Fibroblast of villous mesenchyme (primary cell): ENCODE results near the gene SSH2. TPM values are rescaled to one million over a fixed set of nuclear protein-coding genes. Genes with fewer than 3 reads are reported as not detected.

Experiments used
- DNase-seq: peaks from one replicate; pipeline ENCODE4 v3.0.0-alpha.2; 2010; ENCODE audit warnings: low read depth
- H3K4me3 ChIP-seq: 2 replicates; pipeline ENCODE4 v1.5.1; 2011; ENCODE audit warnings: low read depth, mild to moderate bottlenecking, low read length
- total RNA-seq: library from RNA; depleted of rRNA; stranded (reverse); fragments of >200 nt; gene quantifications from 2 replicates; pipeline ENCODE4 v1.2.3, GENCODE V29; 2012
- TF ChIP-seq, protein P1 (sequence below): IDR thresholded peaks from 2 replicates; pipeline ENCODE4 v1.5.1; 2012; ENCODE audit warnings: low read depth, mild to moderate bottlenecking, low read length; ENCODE audit not compliant: insufficient read depth

The SSH2 gene
- total RNA-seq, 1 donor: 19.0 TPM

DNA sequence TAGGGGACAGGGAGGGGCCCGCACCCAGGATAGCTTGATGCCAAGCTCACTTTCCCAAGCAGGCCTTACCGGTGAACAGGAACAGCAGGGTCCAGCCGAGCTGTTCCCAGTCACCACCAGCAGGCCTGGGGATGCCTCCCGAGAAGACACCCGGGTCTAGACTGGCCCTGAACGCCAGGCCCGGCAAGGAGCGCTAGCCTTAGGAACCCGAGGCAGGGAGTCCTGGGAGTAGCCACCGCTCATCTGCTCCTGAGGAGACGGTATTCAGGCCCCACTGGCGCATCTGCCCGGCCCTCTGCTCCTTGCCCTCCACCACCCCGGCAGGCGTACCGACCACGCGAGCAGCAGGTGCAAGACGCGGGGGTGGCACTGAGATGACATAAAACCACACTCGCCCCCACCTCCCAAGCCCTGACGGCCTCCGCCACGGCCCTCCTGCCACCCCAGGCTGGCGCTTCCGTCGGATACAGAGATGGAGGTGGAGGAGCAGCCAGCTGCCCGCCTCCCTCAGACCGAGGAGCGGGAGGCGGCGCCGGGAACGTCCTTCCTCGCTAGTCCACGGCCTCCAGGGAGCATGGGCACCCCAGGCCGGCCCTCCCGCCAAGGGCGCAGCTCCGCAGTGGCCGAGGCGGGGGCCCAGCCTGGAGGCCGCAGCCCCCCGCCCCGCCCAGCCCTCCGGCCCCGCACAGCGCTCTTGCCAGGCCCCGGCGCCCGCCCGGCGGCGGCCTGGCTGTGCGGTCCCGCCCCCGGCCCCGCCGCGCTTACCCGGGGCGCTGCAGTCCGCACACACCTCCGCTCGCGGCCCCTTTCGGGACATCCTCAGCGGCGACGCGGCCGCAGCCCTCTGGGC, 341.2 kb downstream of the SSH2 start:
- DNase-seq: no peak
- H3K4me3 ChIP-seq: peak overlapping the region; percentile 83
- TF ChIP-seq, protein P1, sequence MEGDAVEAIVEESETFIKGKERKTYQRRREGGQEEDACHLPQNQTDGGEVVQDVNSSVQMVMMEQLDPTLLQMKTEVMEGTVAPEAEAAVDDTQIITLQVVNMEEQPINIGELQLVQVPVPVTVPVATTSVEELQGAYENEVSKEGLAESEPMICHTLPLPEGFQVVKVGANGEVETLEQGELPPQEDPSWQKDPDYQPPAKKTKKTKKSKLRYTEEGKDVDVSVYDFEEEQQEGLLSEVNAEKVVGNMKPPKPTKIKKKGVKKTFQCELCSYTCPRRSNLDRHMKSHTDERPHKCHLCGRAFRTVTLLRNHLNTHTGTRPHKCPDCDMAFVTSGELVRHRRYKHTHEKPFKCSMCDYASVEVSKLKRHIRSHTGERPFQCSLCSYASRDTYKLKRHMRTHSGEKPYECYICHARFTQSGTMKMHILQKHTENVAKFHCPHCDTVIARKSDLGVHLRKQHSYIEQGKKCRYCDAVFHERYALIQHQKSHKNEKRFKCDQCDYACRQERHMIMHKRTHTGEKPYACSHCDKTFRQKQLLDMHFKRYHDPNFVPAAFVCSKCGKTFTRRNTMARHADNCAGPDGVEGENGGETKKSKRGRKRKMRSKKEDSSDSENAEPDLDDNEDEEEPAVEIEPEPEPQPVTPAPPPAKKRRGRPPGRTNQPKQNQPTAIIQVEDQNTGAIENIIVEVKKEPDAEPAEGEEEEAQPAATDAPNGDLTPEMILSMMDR: no peak

DNA sequence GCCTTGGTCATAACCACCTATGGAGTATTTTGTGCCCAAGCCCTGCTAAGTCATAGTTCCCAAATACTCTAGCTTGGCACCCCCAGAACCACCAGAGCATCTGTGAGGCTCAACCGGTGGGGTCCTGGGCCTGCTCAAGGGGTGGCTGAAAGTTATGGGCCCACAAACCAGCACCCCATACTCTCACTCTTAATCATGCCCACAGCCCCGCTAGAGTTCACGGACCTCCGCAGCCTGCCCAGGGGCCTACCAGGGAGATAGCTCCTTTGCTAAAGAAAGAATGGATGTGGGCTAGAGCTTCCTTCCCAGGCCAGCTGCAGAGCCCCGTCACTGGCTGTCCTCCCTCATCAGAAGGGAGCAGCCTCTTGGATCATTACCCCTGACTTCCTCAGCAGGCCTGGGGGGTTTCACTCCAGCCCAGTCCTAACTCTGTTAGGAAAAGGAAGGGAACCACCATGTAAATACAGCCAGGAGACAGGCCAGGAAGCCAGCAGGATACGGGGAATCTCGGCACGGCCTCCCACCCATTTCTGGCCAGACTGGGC, 341.9 kb downstream of the SSH2 start:
- DNase-seq: no peak
- H3K4me3 ChIP-seq: peak overlapping the region; percentile 83
- TF ChIP-seq, protein P1: no peak

DNA sequence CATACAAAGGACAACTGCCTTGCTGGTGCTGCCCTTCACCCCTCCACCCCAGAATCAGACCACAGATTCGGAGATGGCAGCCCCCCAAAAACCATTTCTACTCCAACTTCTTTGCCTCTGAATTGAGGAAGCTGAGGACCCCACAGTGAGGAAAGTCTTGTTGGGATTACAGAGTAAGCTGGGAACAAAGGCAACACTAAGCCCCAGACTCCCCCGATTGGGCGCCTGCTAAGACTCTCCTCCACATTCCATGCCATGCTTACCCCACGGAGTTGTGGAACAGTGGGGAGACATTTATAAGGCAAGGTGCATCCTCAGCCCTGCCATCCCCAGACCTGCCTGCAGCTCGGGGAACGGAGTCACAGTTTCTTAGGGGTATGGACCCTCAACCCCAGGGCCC, 342.4 kb downstream of the SSH2 start:
- no peak for DNase-seq
- peak overlapping the region; percentile 83 for H3K4me3 ChIP-seq
- TF ChIP-seq, protein P1: no peak

DNA sequence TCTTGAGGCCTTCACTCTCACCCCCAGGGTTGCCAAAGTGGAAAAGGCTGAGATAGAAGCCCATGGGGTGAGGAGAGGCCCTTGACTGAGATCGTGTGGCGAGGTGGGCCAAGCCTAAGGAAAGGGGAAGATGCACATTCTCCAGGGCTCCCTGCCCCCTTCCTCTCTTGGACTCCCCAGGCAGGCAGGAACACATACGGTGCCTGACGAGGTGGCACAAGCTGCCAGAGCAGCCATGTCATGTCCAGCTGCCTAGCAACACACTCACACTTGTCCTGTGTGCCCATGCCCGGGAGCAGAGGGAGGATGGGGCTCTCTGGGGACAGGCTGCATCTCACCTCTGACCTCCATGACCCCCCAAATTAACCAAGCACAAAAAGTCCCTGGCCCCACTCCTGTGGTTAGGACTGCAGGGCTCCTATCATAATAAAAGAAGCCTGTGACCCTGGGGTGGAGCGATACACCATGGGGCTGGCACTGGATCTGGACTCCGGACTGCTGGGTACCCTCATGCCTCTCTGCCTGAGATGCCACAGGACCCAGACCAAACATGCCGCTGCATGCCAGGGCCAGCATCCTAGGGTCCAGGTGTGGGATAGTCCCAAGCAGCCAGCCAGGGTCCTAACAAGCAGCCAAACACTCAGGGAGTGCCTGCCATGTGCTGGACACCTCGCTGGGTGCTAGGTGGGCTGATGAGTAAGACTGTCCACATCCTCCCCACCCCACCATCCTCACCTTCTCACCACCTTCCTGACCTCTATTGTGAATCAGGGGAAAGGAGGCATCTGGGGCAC, 343.2 kb downstream of the SSH2 start:
- no peak for DNase-seq
- no peak overlapping the region for H3K4me3 ChIP-seq
- TF ChIP-seq, protein P1: no peak

DNA sequence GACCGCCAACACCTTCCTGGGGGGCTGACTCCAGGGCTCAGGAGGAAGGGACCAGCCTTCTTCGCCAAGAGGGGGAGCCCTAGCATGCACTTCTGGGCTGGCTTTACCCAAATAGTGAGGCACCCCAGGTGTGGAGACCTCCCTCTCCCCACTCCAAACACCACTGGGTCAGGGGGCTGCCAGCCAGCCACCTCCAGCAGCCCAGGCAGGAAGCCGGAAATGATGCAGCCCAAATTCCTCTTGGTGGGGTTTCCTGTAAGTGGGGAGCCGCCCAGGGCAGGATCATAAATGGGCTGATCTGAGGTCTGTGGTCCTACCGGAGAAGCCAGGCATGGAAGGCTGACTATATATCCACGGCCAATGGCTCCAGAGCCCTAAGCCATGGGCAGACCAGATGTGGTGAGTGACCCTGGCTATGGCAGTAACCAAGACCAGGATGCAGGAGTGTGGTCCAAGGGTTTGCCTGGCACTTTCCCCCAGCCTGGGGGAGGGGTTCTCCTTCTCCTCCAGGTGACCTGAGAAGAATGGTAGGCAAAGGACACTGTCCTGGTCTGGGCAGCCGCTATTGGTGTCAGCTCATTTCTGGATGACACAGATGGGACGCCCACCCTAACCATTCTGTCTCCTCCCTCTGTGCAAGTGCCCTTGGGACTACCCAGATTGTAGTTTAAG, 344.8 kb downstream of the SSH2 start:
- TF ChIP-seq, protein P1: peak; percentile 28
- DNase-seq: no peak
- no peak overlapping the region for H3K4me3 ChIP-seq

DNA sequence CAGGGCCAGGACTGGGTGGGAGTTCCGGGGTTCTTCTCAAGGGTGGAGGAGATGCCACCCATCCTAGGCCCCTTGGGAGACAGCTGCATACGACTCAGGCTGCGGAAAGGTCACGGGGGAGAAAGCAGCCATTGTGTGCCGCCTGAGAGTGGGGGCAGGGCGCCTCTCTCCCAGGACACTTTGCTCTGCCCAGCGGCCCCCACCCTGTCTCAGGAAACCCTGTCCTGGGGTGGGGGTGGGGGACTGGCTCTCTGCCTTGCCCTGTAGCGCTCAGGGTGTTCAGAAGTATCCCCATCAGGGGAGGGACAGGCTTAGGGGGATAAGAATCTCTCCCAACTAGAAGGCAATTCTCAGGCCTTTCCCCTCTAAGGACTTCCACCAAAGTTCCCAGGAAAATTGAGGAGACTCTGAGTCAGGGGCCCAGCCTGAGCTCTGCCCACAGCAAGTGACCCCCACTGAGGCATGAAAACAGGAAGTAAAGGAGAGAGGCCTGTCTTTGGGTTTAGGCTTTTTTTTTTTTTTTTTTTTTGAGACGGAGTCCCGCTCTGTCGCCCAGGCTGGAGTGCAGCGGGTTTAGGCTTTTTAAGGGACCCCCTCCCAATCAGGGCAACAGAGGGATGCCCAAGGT, 345.5 kb downstream of the SSH2 start:
- no peak for DNase-seq

More for the DNA sequence above, 345.5 kb downstream of the SSH2 start:
- no peak overlapping the region for H3K4me3 ChIP-seq
- TF ChIP-seq, protein P1: no peak
